Stimulated activated CD4-positive, alpha-beta T cell treated with anti-CD3 and anti-CD28 coated beads, Interleukin-1b, Interleukin-23, amount 100 ng/mL, for 1 hour (primary cell): Measurements from ENCODE around the gene MAP1A.

Experiments used
- DNase-seq, 2 donors: peaks; one replicate each; pipeline ENCODE4 v3.0.0-alpha.2; 2020; ENCODE audit warnings: low read depth in 2 of 2

Gene MAP1A

DNA sequence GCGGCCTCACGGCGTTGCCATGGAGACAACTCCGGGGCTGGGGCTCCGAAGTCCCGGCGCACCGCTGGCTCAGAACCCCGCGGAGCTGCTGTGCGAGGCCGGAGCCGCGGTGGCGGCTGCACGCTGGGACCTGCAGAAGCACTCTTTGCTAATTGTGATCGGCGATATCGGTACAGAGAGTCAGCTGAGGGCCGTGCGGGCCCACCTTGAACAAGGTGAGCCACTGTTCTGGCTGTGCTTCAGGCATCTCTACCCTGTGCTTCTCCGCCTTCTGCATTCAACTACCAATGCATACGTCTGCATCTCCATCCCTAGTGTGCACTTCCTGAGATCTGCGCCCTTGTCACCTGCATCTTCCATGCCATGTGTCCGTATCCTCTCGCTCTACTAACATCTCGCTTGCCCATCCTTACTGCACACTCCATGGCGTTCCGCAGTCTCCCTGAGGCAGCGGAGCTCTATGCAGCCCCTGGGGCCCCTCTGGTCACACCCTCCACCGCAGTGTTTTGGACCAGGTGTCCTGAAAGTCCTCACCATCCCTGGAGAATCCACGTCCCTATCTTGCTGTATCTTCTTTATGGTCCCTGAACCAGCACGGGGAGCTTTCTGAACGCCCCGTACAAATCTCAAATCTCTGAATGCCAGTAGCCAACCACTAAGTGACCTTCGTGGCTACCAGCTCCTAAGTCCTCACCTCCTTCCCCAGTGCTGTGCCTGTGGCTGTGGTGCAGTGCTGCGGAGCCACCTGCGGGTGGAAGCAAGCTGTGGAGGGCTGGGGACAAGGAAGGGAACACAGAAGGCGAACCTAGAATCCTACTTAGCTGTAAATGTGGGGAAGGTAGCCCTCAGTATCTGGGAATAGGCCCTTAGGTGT is 6.2 kb upstream of the MAP1A start:
- no peak for DNase-seq

DNA sequence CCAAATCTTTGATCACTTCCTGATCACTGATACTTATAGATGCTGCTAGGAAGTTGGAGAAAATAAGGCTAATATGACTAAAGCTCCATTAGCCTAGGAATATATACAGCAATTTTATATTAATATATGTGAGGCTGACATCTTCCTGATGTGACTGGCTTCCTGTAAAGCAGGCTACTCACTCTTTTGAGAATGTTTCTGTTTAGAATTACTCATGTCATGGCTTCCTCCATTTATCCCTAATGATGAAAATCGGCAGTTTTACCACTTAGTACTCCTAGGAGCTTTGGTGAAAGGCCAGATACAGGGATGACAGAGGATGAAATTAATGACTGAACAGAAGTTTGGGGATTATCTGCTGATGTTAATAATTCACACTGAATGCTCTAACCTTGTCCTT is 3.9 kb upstream of the MAP1A start:
- no peak for DNase-seq

DNA sequence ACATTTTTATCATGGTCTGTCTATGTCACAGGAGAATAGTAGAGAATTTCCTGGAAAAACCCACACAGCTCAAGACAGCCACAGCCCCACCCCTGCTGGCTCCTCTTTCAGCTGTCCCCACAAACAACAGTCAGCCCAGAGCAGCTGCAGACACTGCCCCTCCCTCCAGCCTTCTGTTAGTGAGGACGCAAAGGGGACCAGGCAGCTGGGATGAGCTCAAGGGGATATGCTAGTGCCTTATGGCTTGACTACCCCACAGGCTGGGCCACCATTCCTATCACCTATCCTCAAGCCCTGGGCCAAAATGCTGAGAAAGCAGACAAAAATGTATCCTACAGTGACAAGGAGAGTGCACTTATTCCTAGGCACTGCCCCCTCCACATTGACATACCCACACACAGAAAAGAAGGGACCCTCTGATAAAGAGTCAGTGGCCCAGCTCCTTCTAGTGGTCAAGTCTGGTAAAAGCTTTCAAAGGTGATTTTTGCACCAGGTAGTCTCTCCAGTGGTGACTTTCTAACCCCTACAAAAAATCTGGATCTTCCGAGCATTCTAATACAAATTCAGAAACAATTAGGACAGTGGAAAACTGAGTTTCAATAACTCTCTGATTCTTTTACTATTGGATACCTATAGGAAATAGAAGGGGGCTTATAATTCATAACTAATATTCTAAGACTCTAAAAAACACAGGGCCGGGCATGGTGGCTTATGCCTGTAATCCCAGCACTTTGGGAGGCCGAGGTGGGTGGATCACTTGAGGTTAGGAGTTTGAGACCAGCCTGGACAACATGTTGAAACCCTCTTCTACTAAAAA is 3.0 kb upstream of the MAP1A start:
- DNase-seq: no peak

- DNase-seq: no peak
Measured at GRCh38 chr15:43515741-43516140, 1.7 kb upstream of the MAP1A start.

DNA sequence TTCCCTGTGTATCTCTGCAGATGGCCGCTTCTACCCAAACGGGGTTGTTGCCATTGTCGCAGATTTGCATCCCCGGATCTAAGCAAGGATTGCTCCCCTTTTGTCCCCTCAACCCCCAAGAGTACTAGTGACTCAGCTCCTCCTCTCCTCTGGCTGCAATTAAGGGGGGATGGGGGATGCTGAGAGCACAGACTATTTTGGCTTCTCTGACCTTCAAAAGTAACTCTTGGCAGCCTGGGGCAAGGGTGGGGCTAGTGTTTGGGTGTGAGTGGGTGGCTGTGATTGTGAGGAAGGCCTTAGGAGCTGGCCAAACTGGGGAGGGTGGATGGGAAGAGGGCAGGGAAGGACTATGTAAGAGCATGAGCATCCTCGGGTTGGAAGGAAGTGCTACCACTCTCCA is 1.2 kb upstream of the MAP1A start:
- no peak for DNase-seq

GRCh38 chr15:43516801-43517353 is 531 bp upstream of the MAP1A start:
- DNase-seq: no peak

- DNase-seq: no peak
Measured at GRCh38 chr15:43518197-43518761, 871 bp downstream of the MAP1A start.

GRCh38 chr15:43519196-43519595 is 1.8 kb downstream of the MAP1A start:
- DNase-seq: no peak

DNA sequence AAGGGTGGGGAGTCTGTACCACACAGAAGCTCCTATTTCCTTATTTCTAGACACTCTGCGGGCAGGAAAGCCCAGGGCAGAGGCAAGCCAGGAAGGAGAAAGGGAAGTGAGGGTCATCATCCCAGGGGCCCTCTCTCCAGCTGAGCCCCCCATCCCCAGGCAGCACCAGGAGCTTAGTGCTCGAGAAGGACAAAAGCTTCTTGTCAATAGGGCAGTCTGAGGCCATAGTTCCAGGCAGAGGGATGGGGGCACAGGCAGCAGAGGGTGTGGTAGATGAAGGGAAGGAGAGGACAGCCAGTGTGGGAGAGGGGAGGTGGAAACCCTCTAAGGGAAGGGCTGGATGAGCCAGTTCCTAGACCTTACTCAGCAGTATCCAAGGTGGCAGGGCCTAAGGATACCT is 2.7 kb downstream of the MAP1A start:
- no peak for DNase-seq

- no peak for DNase-seq
Measured at GRCh38 chr15:43521419-43521818, 4.0 kb downstream of the MAP1A start.

DNA sequence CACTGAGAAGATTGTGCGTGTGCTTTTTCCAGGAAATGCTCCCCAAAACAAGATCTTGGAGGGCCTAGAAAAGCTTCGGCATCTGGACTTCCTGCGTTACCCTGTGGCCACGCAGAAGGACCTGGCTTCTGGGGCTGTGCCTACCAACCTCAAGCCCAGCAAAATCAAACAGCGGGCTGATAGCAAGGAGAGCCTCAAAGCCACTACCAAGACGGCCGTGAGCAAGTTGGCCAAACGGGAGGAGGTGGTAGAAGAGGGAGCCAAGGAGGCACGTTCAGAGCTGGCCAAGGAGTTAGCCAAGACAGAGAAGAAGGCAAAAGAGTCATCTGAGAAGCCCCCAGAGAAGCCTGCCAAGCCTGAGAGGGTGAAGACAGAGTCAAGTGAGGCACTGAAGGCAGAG is 4.8 kb downstream of the MAP1A start:
- no peak for DNase-seq

DNA sequence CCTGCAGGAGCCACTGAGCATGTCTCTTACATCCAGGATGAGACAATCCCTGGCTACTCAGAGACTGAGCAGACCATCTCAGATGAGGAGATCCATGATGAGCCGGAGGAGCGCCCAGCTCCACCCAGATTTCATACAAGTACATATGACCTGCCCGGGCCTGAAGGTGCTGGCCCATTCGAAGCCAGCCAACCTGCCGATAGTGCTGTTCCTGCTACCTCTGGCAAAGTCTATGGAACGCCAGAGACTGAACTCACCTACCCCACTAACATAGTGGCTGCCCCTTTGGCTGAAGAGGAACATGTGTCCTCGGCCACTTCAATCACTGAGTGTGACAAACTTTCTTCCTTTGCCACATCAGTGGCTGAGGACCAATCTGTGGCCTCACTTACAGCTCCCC is 6.2 kb downstream of the MAP1A start:
- DNase-seq: no peak

- DNase-seq: no peak
Measured at GRCh38 chr15:43524254-43524845, 6.9 kb downstream of the MAP1A start.

GRCh38 chr15:43525131-43525530 is 7.7 kb downstream of the MAP1A start:
- DNase-seq: no peak

DNA sequence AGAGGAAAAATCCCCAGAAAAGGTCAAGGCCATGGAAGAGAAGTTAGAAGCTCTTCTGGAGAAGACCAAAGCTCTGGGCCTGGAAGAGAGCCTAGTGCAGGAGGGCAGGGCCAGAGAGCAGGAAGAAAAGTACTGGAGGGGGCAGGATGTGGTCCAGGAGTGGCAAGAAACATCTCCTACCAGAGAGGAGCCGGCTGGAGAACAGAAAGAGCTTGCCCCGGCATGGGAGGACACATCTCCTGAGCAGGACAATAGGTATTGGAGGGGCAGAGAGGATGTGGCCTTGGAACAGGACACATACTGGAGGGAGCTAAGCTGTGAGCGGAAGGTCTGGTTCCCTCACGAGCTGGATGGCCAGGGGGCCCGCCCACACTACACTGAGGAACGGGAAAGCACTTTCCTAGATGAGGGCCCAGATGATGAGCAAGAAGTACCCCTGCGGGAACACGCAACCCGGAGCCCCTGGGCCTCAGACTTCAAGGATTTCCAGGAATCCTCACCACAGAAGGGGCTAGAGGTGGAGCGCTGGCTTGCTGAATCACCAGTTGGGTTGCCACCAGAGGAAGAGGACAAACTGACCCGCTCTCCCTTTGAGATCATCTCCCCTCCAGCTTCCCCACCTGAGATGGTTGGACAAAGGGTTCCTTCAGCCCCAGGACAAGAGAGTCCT is 9.0 kb downstream of the MAP1A start:
- DNase-seq: no peak

DNA sequence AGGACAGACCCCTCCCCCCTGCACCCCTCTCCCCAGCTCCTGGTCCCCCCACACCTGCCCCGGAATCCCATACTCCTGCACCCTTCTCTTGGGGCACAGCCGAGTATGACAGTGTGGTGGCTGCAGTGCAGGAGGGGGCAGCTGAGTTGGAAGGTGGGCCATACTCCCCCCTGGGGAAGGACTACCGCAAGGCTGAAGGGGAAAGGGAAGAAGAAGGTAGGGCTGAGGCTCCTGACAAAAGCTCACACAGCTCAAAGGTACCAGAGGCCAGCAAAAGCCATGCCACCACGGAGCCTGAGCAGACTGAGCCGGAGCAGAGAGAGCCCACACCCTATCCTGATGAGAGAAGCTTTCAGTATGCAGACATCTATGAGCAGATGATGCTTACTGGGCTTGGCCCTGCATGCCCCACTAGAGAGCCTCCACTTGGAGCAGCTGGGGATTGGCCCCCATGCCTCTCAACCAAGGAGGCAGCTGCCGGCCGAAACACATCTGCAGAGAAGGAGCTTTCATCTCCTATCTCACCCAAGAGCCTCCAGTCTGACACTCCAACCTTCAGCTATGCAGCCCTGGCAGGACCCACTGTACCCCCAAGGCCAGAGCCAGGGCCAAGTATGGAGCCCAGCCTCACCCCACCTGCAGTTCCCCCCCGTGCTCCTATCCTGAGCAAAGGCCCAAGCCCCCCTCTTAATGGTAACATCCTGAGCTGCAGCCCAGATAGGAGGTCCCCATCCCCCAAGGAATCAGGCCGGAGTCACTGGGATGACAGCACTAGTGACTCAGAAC is 9.8 kb downstream of the MAP1A start:
- DNase-seq: no peak

DNA sequence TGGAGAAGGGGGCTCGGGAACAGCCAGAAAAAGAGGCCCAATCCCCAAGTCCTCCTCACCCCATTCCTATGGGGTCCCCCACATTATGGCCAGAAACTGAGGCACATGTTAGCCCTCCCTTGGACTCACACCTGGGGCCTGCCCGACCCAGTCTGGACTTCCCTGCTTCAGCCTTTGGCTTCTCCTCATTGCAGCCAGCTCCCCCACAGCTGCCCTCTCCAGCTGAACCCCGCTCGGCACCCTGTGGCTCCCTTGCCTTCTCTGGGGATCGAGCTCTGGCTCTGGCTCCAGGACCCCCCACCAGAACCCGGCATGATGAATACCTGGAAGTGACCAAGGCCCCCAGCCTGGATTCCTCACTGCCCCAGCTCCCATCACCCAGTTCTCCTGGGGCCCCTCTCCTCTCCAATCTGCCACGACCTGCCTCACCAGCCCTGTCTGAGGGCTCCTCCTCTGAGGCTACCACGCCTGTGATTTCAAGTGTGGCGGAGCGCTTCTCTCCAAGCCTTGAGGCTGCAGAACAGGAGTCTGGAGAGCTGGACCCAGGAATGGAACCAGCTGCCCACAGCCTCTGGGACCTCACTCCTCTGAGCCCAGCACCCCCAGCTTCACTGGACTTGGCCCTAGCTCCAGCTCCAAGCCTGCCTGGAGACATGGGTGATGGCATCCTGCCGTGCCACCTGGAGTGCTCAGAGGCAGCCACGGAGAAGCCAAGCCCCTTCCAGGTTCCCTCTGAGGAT is 10.6 kb downstream of the MAP1A start:
- DNase-seq: no peak

- no peak for DNase-seq
Measured at GRCh38 chr15:43528542-43529007, 11.2 kb downstream of the MAP1A start.

DNA sequence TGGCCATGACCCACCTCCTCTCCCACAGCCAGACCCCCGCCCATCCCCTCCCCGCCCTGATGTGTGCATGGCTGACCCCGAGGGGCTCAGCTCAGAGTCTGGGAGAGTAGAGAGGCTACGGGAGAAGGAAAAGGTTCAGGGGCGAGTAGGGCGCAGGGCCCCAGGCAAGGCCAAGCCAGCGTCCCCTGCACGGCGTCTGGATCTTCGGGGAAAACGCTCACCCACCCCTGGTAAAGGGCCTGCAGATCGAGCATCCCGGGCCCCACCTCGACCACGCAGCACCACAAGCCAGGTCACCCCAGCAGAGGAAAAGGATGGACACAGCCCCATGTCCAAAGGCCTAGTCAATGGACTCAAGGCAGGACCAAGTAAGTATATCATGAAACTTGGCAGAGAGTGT is 11.7 kb downstream of the MAP1A start:
- no peak for DNase-seq
